K562 (cell line): ENCODE data around the gene DOCK4. TPM values are rescaled to one million over a fixed set of nuclear protein-coding genes. Genes with fewer than 3 reads are reported as not detected.

Experiments
- ATAC-seq: fragments of 200-7000 bp; cut with Tn5 transposase; 3 replicates; pipeline ENCODE4 v1.9.1; 2020; ENCODE audit warnings: moderate library complexity
- BruUV-seq: library from RNA; stranded (reverse); fragments of 400-500 nt; replicated peaks from 2 replicates; lab custom pipeline; 2021; lab: Mats Ljungman, UMichigan
- CTCF ChIA-PET: fragments of 300-600 bp; formaldehyde crosslinking; extraction: SDS; loops from one replicate; lab custom pipeline; 2021; ENCODE audit warnings: low intra/inter-chr PET ratio; lab: Yijun Ruan, JAX
- POLR2A ChIA-PET: fragments of 300-600, 350-650 bp; sonication (Branson Sonifier 250); formaldehyde crosslinking; extraction: SDS; loops from one replicate; lab custom pipeline; 2021; ENCODE audit warnings: antibody characterized with exemption, inconsistent platforms; lab: Yijun Ruan, JAX
- DNase-seq, 4 experiments: peaks; one replicate each; pipeline versions ENCODE4 v3.0.0 to v3.0.0-alpha.2; 2011 to 2018; ENCODE audit warnings: low spot score in 3 of 4, mixed read lengths in 3 of 4; ENCODE audit errors: extremely low read depth in 1 of 4
- FAIRE-seq: peaks from 2 replicates; lab custom pipeline; 2011; peaks lifted over from hg19 to GRCh38; lab: Jason Lieb, UNC
- H2AFZ ChIP-seq: 2 replicates; pipeline ENCODE4 v1.6.0; 2011; ENCODE audit warnings: low read depth, low read length, control low read depth, inconsistent platforms
- H3K27ac ChIP-seq: fragments of 200-600 bp; 3 replicates; pipeline ENCODE4 v1.8.0; 2011; ENCODE audit warnings: low read depth, mild to moderate bottlenecking, control low read depth, inconsistent platforms, low read length, moderate library complexity, mixed read lengths; ENCODE audit errors: extremely low read depth
- H3K27me3 ChIP-seq, 2 experiments: fragments of 300-600 bp in 1 of 2; 2 replicates in 1 of 2; 3 replicates in 1 of 2; pipeline versions ENCODE4 v1.6.0 to v1.8.0; 2011; ENCODE audit warnings: inconsistent platforms in 2 of 2, low read length in 2 of 2, mild to moderate bottlenecking in 1 of 2, mixed read lengths in 1 of 2, moderate library complexity in 1 of 2; ENCODE audit not compliant: control insufficient read depth in 2 of 2, insufficient read depth in 2 of 2
- H3K36me3 ChIP-seq: fragments of 300-600 bp; 3 replicates; pipeline ENCODE4 v1.8.0; 2011; ENCODE audit warnings: mild to moderate bottlenecking, low read length, inconsistent platforms; ENCODE audit not compliant: control insufficient read depth, insufficient read depth
- H3K4me1 ChIP-seq, 2 experiments: fragments of 200-600 bp in 1 of 2; replicated peaks in 1 of 2; 2 replicates in 1 of 2; 3 replicates in 1 of 2; pipeline versions ENCODE4 v1.5.1 to v1.8.0; 2011; ENCODE audit warnings: inconsistent platforms in 2 of 2, low read length in 2 of 2, mild to moderate bottlenecking in 1 of 2, mixed read lengths in 1 of 2, moderate library complexity in 1 of 2; ENCODE audit not compliant: control insufficient read depth in 2 of 2, insufficient read depth in 2 of 2
- H3K4me2 ChIP-seq: 2 replicates; pipeline ENCODE4 v1.6.1; 2011; ENCODE audit warnings: low read length, control low read depth, inconsistent platforms, mixed read lengths; ENCODE audit not compliant: insufficient read depth
- H3K4me3 ChIP-seq: fragments of 200-600 bp; sonication (generic), shearing (Covaris generic); 2 replicates; pipeline ENCODE4 v1.5.1; 2016; ENCODE audit warnings: control low read depth, inconsistent platforms
- H3K79me2 ChIP-seq: fragments of 200-600 bp; 3 replicates; pipeline ENCODE4 v1.8.0; 2011; ENCODE audit warnings: low read length, inconsistent platforms; ENCODE audit not compliant: control insufficient read depth, insufficient read depth
- H3K9ac ChIP-seq, 2 experiments: 2 replicates each; pipeline versions ENCODE4 v1.6.0 to v1.6.1; 2011; ENCODE audit warnings: low read depth in 2 of 2, low read length in 2 of 2, control low read depth in 1 of 2, inconsistent platforms in 1 of 2, mild to moderate bottlenecking in 1 of 2, mixed read lengths in 1 of 2; ENCODE audit not compliant: insufficient read depth in 1 of 2
- H3K9me1 ChIP-seq: one replicate; pipeline ENCODE4 v1.6.0; 2011; ENCODE audit warnings: inconsistent platforms, mild to moderate bottlenecking, low read length, moderate library complexity; ENCODE audit not compliant: control insufficient read depth, insufficient read depth
- H3K9me3 ChIP-seq: replicated peaks from 2 replicates; pipeline ENCODE4 v1.5.1; 2011; ENCODE audit warnings: low read depth, low read length, inconsistent platforms; ENCODE audit not compliant: control insufficient read depth, insufficient read depth
- H4K20me1 ChIP-seq: replicated peaks from 2 replicates; pipeline ENCODE4 v1.6.1; 2011; ENCODE audit warnings: low read length, inconsistent platforms, mixed read lengths; ENCODE audit not compliant: control insufficient read depth, insufficient read depth
- FOS ChIP-seq: IDR thresholded peaks from 3 replicates; pipeline ENCODE4 v1.6.1; 2011; ENCODE audit not compliant: insufficient read length; ENCODE audit errors: extremely low read depth
- HNRNPH1 ChIP-seq: fragments of 200-400 bp; formaldehyde crosslinking; optimal IDR thresholded peaks from 2 replicates; pipeline ENCODE3; 2017; ENCODE audit warnings: low read depth, mild to moderate bottlenecking, low read length, moderate library complexity
- NONO ChIP-seq, 2 experiments: fragments of 200-400 bp in 1 of 2; fragments of 450-650 bp in 1 of 2; formaldehyde crosslinking in 1 of 2; IDR thresholded peaks; 2 replicates each; pipeline ENCODE4 v1.6.1; 2017; ENCODE audit warnings: low read depth in 2 of 2, mild to moderate bottlenecking in 2 of 2, moderate library complexity in 2 of 2, low read length in 1 of 2
- PRMT5 ChIP-seq: sonication (generic); formaldehyde crosslinking; IDR thresholded peaks from 2 replicates; pipeline ENCODE4 v1.5.0; 2020; ENCODE audit warnings: missing genetic modification reagents
- RCOR1 ChIP-seq, 2 experiments: IDR thresholded peaks; 2 replicates each; pipeline ENCODE4 v1.6.1; 2012; ENCODE audit warnings: low read depth in 2 of 2, low read length in 2 of 2, borderline replicate concordance in 1 of 2, improper control_type of control experiment in 1 of 2
- SMAD4 ChIP-seq: fragments of 250-450 bp; sonication (Bioruptor Pico); conservative IDR thresholded peaks from 2 replicates; pipeline ENCODE4 v1.8.0; 2021; ENCODE audit warnings: inconsistent platforms, mild to moderate bottlenecking, moderate library complexity
- SMARCA4 ChIP-seq: fragments of 450-650 bp; IDR thresholded peaks from 2 replicates; pipeline ENCODE4 v1.6.1; 2016
- SMC3 ChIP-seq: conservative IDR thresholded peaks from 2 replicates; pipeline ENCODE4 v1.6.1; 2011; ENCODE audit warnings: low read depth, low read length, improper control_type of control experiment; ENCODE audit not compliant: insufficient read depth
- STAG1 ChIP-seq: sonication (generic); formaldehyde crosslinking; IDR thresholded peaks from 2 replicates; pipeline ENCODE4 v1.5.0; 2020; ENCODE audit warnings: missing genetic modification reagents, borderline replicate concordance
- TAF9B ChIP-seq: fragments of 450-650 bp; IDR thresholded peaks from 2 replicates; pipeline ENCODE4 v1.6.1; 2018; ENCODE audit warnings: mild to moderate bottlenecking; ENCODE audit not compliant: partially characterized antibody
- TCFL5 ChIP-seq: fragments of 250-450 bp; sonication (Bioruptor Pico); conservative IDR thresholded peaks from 2 replicates; pipeline ENCODE4 v1.6.1; 2021; ENCODE audit warnings: mild to moderate bottlenecking, moderate library complexity, matching md5 sums
- TEAD1 ChIP-seq, 2 experiments: fragments of 450-650 bp in 1 of 2; sonication (generic) in 1 of 2; formaldehyde crosslinking; IDR thresholded peaks; 2 replicates each; pipeline versions ENCODE4 v1.4.0 to v1.8.0; 2020 to 2022; ENCODE audit warnings: mild to moderate bottlenecking in 2 of 2, missing genetic modification reagents in 1 of 2
- ZBTB7A ChIP-seq: IDR thresholded peaks from 2 replicates; pipeline ENCODE4 v1.6.1; 2011; ENCODE audit warnings: low read depth, mild to moderate bottlenecking, low read length, moderate library complexity, borderline replicate concordance; ENCODE audit not compliant: control insufficient read depth
- ZFPM2 ChIP-seq: fragments of 250-450 bp; sonication (Bioruptor Pico); IDR thresholded peaks from 2 replicates; pipeline ENCODE4 v1.5.1; 2022; ENCODE audit warnings: mild to moderate bottlenecking
- ZNF217 ChIP-seq: sonication (generic); formaldehyde crosslinking; IDR thresholded peaks from 2 replicates; pipeline ENCODE4 v1.8.0; 2022; ENCODE audit warnings: mild to moderate bottlenecking, missing genetic modification reagents
- ZNF445 ChIP-seq: fragments of 250-450 bp; sonication (Bioruptor Pico); IDR thresholded peaks from 2 replicates; pipeline ENCODE4 v1.4.0; 2020; ENCODE audit warnings: low read depth, mild to moderate bottlenecking, moderate library complexity
- ZNF561 ChIP-seq: fragments of 450-650 bp; formaldehyde crosslinking; conservative IDR thresholded peaks from 2 replicates; pipeline ENCODE4 v1.4.0; 2020; ENCODE audit warnings: mild to moderate bottlenecking, moderate library complexity
- ZNF584 ChIP-seq: fragments of 200-800 bp; sonication (Bioruptor generic); IDR thresholded peaks from 2 replicates; pipeline ENCODE4 v1.6.1; 2016; ENCODE audit warnings: low read depth, mild to moderate bottlenecking, missing genetic modification characterization, missing compliant biosample characterization
- WGBS: fragments of 100-300 bp; shearing (Covaris generic); methylation state at CpG from one replicate; pipeline ENCODE4 v1.1.6; 2016; ENCODE audit warnings: low coverage, mixed read lengths; ENCODE audit not compliant: insufficient coverage; ENCODE audit errors: missing lambda C conversion rate; 5-methylcytosine and 5-hydroxymethylcytosine counted together
- in situ Hi-C: fragments of 300-500 bp; cut with MboI; formaldehyde crosslinking; loops from 4 replicates; pipeline ENCODE4 v1.15.0; 2018; ENCODE audit warnings: inconsistent platforms, mixed read lengths
- intact Hi-C: fragments of 100-400 bp; cut with micrococcal nuclease; formaldehyde crosslinking; loops from 2 replicates; pipeline ENCODE4 v1.14.2; 2022
- polyA plus RNA-seq, 8 experiments: library from polyadenylated mRNA; depleted of rRNA in 4 of 8; stranded (reverse) in 5 of 8; unstranded in 3 of 8; fragments of >200 nt; fragmentation: Nextera tagmentation in 2 of 8; fragmentation: Illumina TruSeq in 1 of 8; extraction: Ambion mirVana in 2 of 8; extraction: Trizol in 1 of 8; gene quantifications; 2 replicates each; pipeline versions ENCODE4 v1.2.1 to v1.2.3, GENCODE V29; 2011 to 2014; ENCODE audit warnings: inconsistent platforms in 1 of 8, missing spikeins in 1 of 8
- total RNA-seq, 7 experiments: library from RNA; depleted of rRNA in 6 of 7; stranded (reverse); fragments of >200 nt in 6 of 7; fragmentation: Illumina TruSeq in 2 of 7; extraction: Trizol in 2 of 7; gene quantifications; 2 replicates each; pipeline versions ENCODE4 v1.2.1 to v1.2.3, GENCODE V29; 2011 to 2021; ENCODE audit warnings: low replicate concordance in 1 of 7

Gene DOCK4
- total and polyA plus RNA-seq, 9 of the 15 experiments (the other 6 are each of a cell fraction or from before 2014, with no cell fraction given), result 0.42 to 5.7 (median 2.3) TPM

GRCh38 chr7:111735661-111736551, 470.3 kb downstream of the DOCK4 start:
- POLR2A ChIA-PET, result interaction anchor here (0.8 to 1.6 kb wide), 2 partner anchors 9 to 25 kb away, joined by 3 to 4 read pairs; no protein-coding TSS in a partner anchor
- no peak overlapping the region for H3K4me3 ChIP-seq
- H3K9ac ChIP-seq, result no peak overlapping the region
- no peak for TF ChIP-seq HNRNPH1
- TF ChIP-seq TEAD1 (CRISPR knock-in tag; IDR thresholded peaks at IDR 0.05), result peak in 1 of 2 experiments; percentile 58; a peak in 1 of 4 replicates
- TF ChIP-seq RCOR1 (IDR thresholded peaks at IDR 0.05; ENCODE audit: borderline replicate concordance in 1 of 2, low read depth in 2 of 2, low read length in 2 of 2), result peak in 1 of 2 experiments; percentile 77; a peak in 2 of 4 replicates
- TF ChIP-seq ZBTB7A, result no peak
- TF ChIP-seq SMARCA4, result no peak
- 0 out of 4 replicates have a peak, but pooled peaks of 1 of the 2 experiments have one; percentile 42 for TF ChIP-seq NONO (IDR thresholded peaks at IDR 0.05; ENCODE audit: low read depth in 2 of 2, low read length in 1 of 2)
- TF ChIP-seq TCFL5 (CRISPR knock-in tag), result no peak
- TF ChIP-seq SMAD4 (CRISPR knock-in tag), result no peak
- no peak for TF ChIP-seq ZNF445 (CRISPR knock-in tag)
- TF ChIP-seq ZNF584 (CRISPR knock-in tag), result no peak
- no peak for TF ChIP-seq ZNF561
- peak; percentile 97 for TF ChIP-seq STAG1 (CRISPR knock-in tag)
- no peak for TF ChIP-seq ZNF217 (CRISPR knock-in tag)
- no peak for TF ChIP-seq PRMT5 (CRISPR knock-in tag)
- TF ChIP-seq TAF9B, result no peak
- peak; percentile 96 for TF ChIP-seq SMC3
- TF ChIP-seq ZFPM2, result no peak
- TF ChIP-seq FOS, result peak; percentile 8

More at GRCh38 chr7:111735661-111736551, 470.3 kb downstream of the DOCK4 start:
- WGBS, result 10% methylated on average over 11 of the region's 11 CpGs
- Histone ChIP-seq H3K9me3 (no peaks in the 10 kb centered on the region), H4K20me1 (no peaks in the 10 kb centered on the region), H3K36me3 (no peaks in the 10 kb centered on the region), H3K27ac (no peak overlapping the region), H3K27me3 (peaks cover 5 to 9% of the 10 kb centered on the region in 2 experiments; a peak in 3 of 5 replicates), H2AFZ (no peak overlapping the region), H3K79me2 (no peaks in the 10 kb centered on the region), H3K9me1 (no peaks in the 10 kb centered on the region), H3K4me2 (no peak overlapping the region), H3K4me1 (no peaks in the 10 kb centered on the region)
- in situ Hi-C loops, result loop anchor here (10.0 kb wide), 2 partner anchors 401 to 641 kb away; partner anchors contain the start of gene LRRN3
- CTCF ChIA-PET, result interaction anchor here (0.5 to 2.1 kb wide), 10 partner anchors 16 to 1763 kb away, joined by 3 to 22 read pairs (median 4); no protein-coding TSS in a partner anchor
- ATAC-seq (peak; percentile 81), FAIRE-seq (peak; percentile 97), DNase-seq (peak; percentile 87 to 92 (median 88))
- no TSS peak for BruUV-seq
- intact Hi-C loops, result loop anchor here (1.0 to 10.0 kb wide), 8 partner anchors 17 to 1141 kb away; partner anchors contain the start of genes IMMP2L and LRRN3
